ENCODE data around the gene FCHO1.
A peak's percentile ranks its signal among the peaks of the same experiment; 100 is the strongest.
"Not testable (repeated sequence)": the region's sequence is repeated elsewhere in the genome, so short reads cannot be mapped to it uniquely, and the experiment has no call there.

FCHO1 gene

DNA sequence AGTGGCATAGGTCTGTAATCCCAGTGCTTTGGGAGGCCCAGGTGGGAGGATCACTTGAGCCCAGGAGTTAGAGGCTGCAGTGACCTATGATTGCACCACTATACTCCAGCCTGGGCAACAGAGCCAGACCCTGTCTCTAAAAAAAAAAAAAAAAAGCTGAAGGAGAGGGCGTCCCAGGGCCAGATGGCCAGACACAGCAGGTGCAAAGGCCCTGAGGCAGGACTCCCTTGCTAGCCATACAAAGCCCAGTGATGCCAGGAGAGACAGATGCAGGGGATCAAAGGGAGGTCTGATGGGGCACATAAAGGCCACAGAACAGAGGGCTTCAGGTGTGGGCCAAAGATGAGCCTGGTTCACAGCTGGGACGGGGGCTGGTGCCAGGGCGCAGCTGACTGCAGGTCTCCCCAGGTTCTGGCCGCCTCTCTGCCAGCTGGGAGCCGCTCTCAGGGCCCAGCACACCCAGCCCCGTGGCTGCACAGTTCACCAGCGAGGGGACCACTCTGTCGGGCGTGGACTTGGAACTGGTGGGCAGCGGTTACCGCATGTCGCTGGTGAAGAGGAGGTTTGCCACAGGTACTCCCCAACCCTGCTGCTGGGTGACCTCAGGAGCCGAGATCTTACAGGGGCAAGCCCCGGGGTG, 36.1 kb downstream of the FCHO1 start:
- H3K9me3 ChIP-seq (ENCODE audit: insufficient read depth, low read depth, low read length), result no peaks in the 10 kb centered on the region
- H3K4me1 ChIP-seq (ENCODE audit: insufficient read depth, low read length), result no peaks in the 10 kb centered on the region
- H3K4me3 ChIP-seq (ENCODE audit: low read length), result no peak overlapping the region
- no peaks in the 10 kb centered on the region for H3K27me3 ChIP-seq (ENCODE audit: insufficient read depth, low read length)
- H3K27ac ChIP-seq (ENCODE audit: low read length), result no peak overlapping the region
- no peak overlapping the region for H3K9ac ChIP-seq (ENCODE audit: low read depth, low read length)
- H3K36me3 ChIP-seq (ENCODE audit: insufficient read depth, low read depth, low read length), result 0 out of 2 replicates have a peak, but pooled peaks cover 4% of the 10 kb centered on the region

DNA sequence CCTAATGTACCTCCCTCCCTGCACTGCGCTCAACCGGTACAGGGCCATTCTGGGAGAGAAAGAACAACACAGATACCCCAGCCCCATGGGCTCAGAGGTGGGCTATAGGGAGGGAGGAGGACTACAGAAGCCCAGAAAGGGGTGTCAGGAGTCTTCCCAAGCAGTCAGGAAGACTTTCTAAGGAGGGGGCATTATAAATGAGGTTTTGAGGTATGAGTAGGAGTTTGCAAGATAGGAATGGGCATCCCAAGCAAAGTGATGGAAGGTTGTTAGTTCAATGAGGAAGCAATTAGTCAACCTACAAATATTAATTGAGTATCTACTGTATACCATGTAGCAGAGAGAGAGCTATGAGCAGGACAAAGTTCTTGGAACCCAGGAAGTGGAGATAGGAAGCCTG, 37.4 kb downstream of the FCHO1 start:
- H3K4me3 ChIP-seq (ENCODE audit: low read length), result no peak overlapping the region
- peaks cover 2% of the 10 kb centered on the region; the same call in 1 of the 2 replicates for H3K27me3 ChIP-seq (ENCODE audit: insufficient read depth, low read length)
- H3K9ac ChIP-seq (ENCODE audit: low read depth, low read length), result no peak overlapping the region
- H3K27ac ChIP-seq (ENCODE audit: low read length), result no peak overlapping the region
- H3K9me3 ChIP-seq (ENCODE audit: insufficient read depth, low read depth, low read length), result no peaks in the 10 kb centered on the region
- H3K36me3 ChIP-seq (ENCODE audit: insufficient read depth, low read depth, low read length), result 0 out of 2 replicates have a peak, but pooled peaks cover 4% of the 10 kb centered on the region
- H3K4me1 ChIP-seq (ENCODE audit: insufficient read depth, low read length), result no peaks in the 10 kb centered on the region

DNA sequence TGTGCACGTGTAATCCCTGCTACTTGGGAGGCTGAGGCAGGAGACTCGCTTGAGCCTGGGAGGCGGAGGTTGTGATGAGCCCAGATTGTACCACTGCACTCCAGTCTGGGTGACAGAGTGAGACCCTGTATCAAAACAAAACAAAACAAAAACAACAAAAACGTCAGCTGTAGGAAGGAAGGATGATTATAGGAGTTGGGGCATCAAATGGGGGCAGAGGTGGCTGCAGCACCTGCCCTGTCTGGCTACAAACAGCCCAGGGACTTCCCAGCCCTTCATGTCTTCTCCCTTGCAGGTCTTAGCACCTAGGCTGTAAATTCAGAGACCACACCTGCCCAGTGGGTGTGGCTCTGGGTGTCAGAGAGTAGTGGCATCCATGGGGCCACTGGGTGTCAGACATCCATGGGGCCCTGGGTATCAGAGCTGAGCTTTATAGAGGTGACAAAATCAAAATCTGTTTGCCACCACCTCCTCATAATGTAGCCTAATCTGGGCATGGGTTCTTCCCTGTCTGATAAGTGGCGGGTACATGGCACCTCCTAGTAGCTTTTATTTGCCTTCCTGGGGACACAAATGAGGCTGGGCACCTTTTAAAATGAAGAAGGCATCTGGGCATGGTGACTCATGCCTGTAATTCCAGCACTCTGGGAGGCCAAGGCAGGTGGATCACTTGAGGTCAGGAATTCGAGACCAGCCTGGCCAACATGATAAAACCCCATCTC, 38.9 kb downstream of the FCHO1 start:
- no peak overlapping the region for H3K4me3 ChIP-seq (ENCODE audit: low read length)
- no peak overlapping the region for H3K27ac ChIP-seq (ENCODE audit: low read length)
- no peaks in the 10 kb centered on the region for H3K4me1 ChIP-seq (ENCODE audit: insufficient read depth, low read length)
- H3K9ac ChIP-seq (ENCODE audit: low read depth, low read length), result no peak overlapping the region
- H3K27me3 ChIP-seq (ENCODE audit: insufficient read depth, low read length), result peaks cover 18% of the 10 kb centered on the region
- H3K9me3 ChIP-seq (ENCODE audit: insufficient read depth, low read depth, low read length), result no peaks in the 10 kb centered on the region
- 0 out of 2 replicates have a peak, but pooled peaks cover 4% of the 10 kb centered on the region for H3K36me3 ChIP-seq (ENCODE audit: insufficient read depth, low read depth, low read length)

DNA sequence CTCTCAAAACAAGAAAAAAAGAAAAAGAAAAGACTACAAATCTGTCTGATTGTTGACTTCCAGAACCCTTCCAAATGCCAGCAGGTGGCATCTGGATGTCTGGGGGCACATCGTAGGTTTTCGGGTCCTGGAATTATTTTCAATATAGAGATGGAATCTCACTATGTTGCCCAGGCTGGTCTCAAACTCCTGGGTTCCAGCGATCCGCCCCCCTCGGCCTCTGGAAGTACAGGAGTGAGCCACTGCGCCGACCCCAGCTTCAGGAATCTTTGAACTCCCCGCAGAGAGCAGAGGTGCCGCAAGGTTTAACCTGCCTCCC, 43.1 kb downstream of the FCHO1 start:
- Histone ChIP-seq H3K27ac (ENCODE audit: low read length) (no peak overlapping the region), H3K4me3 (ENCODE audit: low read length) (peak overlapping the region; percentile 71), H3K9me3 (ENCODE audit: insufficient read depth, low read depth, low read length) (no peaks in the 10 kb centered on the region), H3K9ac (ENCODE audit: low read depth, low read length) (no peak overlapping the region), H3K4me1 (ENCODE audit: insufficient read depth, low read length) (no peaks in the 10 kb centered on the region), H3K27me3 (ENCODE audit: insufficient read depth, low read length) (peaks cover 38% of the 10 kb centered on the region), H3K36me3 (ENCODE audit: insufficient read depth, low read depth, low read length) (no peaks in the 10 kb centered on the region)

DNA sequence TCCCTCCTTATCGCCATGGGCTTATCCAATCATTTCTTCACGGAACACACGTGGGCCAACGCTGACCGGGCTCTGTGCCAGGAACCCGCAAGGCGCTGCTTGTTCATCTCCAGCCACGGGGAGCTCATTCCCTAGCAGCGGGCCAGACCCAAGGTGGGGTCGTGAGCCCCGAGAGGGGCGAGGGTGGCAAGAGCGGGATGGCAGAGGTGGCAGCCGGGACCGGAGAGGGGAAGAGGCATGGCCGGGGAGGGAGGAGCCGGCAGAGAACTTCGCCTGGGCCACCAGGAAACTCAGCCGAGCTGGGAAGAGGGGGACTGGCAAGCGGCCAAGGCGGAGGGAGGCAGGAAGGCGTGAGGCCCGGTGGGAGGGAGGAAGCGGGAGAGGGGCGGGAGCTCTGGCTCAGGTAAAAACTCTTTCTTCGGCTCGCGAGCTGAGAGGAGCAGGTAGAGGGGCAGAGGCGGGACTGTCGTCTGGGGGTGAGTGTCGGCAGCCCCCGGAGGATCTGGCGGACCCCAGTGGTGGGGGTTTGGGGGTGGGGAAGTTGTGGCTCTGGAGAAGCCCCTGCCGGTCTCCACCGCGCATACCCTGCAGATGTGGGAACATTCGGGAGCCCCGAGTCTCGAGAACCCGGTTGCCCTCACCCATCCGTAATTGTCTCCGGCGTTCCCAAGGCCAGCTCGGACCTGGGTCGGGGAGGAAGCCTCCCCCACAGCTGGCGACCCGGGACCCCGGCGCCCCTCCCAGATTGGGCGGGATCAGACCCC, 43.6 kb downstream of the FCHO1 start, which contains the start of gene B3GNT3:
B3GNT3 (plus strand) TSS at position 408 of the 764 bp plus-strand sequence. CDS start 12,670 bp downstream, outside the sequence.
- Histone ChIP-seq H3K36me3 (ENCODE audit: insufficient read depth, low read depth, low read length) (no peaks in the 10 kb centered on the region), H3K9ac (ENCODE audit: low read depth, low read length) (peak within 1 kb of the TSS; percentile 58; the same call in 1 of the 2 replicates), H3K27me3 (ENCODE audit: insufficient read depth, low read length) (peaks cover 38% of the 10 kb centered on the region), H3K4me3 (ENCODE audit: low read length) (peak within 1 kb of the TSS; percentile 71), H3K4me1 (ENCODE audit: insufficient read depth, low read length) (no peaks in the 10 kb centered on the region), H3K27ac (ENCODE audit: low read length) (no peak within 1 kb of the TSS), H3K9me3 (ENCODE audit: insufficient read depth, low read depth, low read length) (no peaks in the 10 kb centered on the region)

DNA sequence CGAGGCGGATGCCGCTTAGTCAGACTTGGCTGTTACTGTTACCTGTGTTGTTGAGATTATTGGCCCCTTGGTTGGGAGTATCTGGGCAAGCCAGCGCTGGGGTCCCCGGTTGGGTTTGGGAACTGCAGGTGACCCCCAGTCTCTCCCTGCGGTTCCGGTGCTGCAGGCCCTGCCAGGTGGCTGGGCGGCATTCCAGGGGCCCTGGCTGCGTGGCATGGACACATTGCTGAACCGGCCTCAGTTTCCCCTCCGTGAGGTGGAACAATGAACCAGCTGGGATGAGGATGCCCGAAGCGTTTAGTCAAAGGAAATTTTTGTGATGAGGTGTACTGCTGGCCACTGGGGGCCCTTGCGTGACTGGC, 44.2 kb downstream of the FCHO1 start:
- H3K4me1 ChIP-seq (ENCODE audit: insufficient read depth, low read length), result no peaks in the 10 kb centered on the region
- no peaks in the 10 kb centered on the region for H3K36me3 ChIP-seq (ENCODE audit: insufficient read depth, low read depth, low read length)
- H3K27me3 ChIP-seq (ENCODE audit: insufficient read depth, low read length), result peaks cover 38% of the 10 kb centered on the region
- peak overlapping the region; percentile 58; the same call in 1 of the 2 replicates for H3K9ac ChIP-seq (ENCODE audit: low read depth, low read length)
- H3K9me3 ChIP-seq (ENCODE audit: insufficient read depth, low read depth, low read length), result no peaks in the 10 kb centered on the region
- peak overlapping the region; percentile 71; the same call in 1 of the 2 replicates for H3K4me3 ChIP-seq (ENCODE audit: low read length)
- no peak overlapping the region for H3K27ac ChIP-seq (ENCODE audit: low read length)

DNA sequence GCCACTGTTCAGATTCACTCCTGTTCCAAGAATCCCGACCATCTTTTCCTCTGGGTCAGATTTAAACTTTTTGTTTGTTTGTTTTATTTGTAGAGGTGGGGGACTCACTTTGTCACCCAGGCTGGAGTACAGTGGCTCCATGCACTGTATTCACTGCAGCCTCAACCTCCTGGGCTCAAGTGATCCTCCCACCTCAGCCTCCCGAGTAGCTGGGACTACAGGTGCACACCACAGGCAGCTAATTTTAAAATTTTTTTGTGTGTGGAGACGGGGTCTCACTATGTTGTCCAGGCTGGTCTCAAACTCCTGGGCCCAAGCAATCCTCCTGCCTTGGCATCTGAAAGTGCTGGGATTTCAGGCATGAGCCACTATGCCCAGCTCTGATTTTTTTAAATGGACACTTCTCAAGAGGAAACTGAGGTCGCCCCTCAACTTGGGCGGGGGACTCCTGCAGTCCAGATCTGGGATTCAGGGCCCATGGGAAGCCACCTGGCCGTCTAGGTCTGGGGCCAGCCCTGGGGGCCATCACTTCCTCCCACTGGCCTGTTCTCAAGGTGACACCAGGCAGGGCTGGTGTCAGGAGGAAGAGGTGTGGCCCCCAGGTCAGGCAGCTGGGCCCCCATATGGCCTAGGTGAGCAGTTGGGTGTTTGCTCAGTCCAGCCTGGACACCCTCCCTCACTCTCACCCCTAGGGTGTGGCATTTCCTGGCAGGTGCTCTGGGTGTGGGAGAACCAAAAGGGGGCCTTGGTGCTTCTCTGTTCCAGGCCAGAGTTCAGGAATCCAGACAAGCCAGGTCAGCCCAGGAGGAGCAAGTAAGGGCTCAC, 44.9 kb downstream of the FCHO1 start:
- no peaks in the 10 kb centered on the region for H3K9me3 ChIP-seq (ENCODE audit: insufficient read depth, low read depth, low read length)
- H3K9ac ChIP-seq (ENCODE audit: low read depth, low read length), result no peak overlapping the region
- no peaks in the 10 kb centered on the region for H3K4me1 ChIP-seq (ENCODE audit: insufficient read depth, low read length)
- no peak overlapping the region for H3K27ac ChIP-seq (ENCODE audit: low read length)
- H3K36me3 ChIP-seq (ENCODE audit: insufficient read depth, low read depth, low read length), result no peaks in the 10 kb centered on the region
- no peak overlapping the region for H3K4me3 ChIP-seq (ENCODE audit: low read length)
- peaks cover 38% of the 10 kb centered on the region for H3K27me3 ChIP-seq (ENCODE audit: insufficient read depth, low read length)

DNA sequence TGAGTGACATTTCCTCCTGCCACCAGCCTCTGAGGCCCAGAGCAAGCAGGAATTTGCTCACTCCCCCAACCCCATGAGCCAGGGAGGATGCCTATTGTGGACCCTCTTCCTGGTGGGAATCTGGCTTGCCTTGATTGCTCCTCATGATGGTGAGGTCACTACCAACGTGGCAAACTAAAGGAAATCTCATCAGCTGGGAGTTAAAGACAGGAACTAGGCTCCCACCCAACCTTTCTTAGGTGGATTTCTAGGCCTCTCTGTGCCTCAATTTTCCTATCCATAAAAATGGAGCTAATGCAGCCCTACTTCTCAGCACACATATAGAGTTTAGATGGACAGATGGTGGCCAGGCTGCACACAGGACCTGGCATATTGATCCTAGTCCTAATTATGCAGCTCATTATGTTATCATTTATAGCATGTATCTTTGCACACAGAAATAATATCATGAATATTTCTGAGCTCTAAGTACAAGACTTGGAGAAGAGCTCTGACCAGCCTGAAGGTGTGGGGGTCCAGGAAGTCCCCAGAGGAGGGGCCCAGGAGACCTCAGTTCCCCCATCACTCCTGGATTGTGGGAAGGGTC, 45.7 kb downstream of the FCHO1 start:
- Histone ChIP-seq H3K9me3 (ENCODE audit: insufficient read depth, low read depth, low read length) (no peaks in the 10 kb centered on the region), H3K4me1 (ENCODE audit: insufficient read depth, low read length) (no peaks in the 10 kb centered on the region), H3K27ac (ENCODE audit: low read length) (no peak overlapping the region), H3K4me3 (ENCODE audit: low read length) (no peak overlapping the region), H3K36me3 (ENCODE audit: insufficient read depth, low read depth, low read length) (no peaks in the 10 kb centered on the region), H3K27me3 (ENCODE audit: insufficient read depth, low read length) (peaks cover 38% of the 10 kb centered on the region), H3K9ac (ENCODE audit: low read depth, low read length) (no peak overlapping the region)

DNA sequence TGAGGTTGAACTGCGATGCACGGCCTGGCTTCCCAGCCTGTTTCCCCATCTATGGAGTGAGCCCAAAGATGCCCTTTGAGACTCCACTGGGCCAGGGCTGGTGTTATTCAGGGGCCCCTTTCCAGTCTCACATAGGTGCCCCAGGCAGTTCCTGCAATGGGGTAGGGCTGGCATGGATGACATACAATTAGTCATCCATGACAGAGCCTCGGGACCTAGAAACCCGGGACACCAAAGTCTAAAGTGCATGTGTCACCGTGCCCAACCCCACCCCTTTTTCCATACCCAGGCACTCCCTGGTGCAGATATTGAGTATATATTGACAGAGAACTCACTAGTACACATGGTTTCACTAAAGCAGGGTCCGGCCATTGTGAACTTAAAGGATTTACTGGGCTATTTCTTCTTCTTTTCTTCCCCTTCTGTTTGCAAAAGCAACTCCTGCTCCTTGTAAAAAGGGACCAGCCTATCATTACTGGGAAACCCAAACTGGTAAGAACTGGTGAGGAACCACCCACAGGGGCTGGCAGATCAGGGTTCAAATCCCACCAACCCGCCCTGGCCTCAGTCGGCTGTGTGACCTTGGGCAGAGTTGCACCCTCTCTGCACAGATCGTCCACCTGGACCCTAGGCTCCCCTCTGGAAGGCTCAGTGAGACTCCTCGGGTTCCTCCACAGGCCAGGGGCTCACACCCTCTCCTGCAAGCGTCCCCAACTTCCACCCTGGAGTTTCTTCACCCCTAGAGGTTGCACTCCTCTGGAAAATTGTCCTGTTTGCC, 46.3 kb downstream of the FCHO1 start:
- H3K4me1 ChIP-seq (ENCODE audit: insufficient read depth, low read length), result no peaks in the 10 kb centered on the region
- H3K9ac ChIP-seq (ENCODE audit: low read depth, low read length), result no peak overlapping the region
- H3K4me3 ChIP-seq (ENCODE audit: low read length), result no peak overlapping the region
- no peaks in the 10 kb centered on the region for H3K36me3 ChIP-seq (ENCODE audit: insufficient read depth, low read depth, low read length)
- H3K27me3 ChIP-seq (ENCODE audit: insufficient read depth, low read length), result peaks cover 38% of the 10 kb centered on the region
- no peak overlapping the region for H3K27ac ChIP-seq (ENCODE audit: low read length)
- no peaks in the 10 kb centered on the region for H3K9me3 ChIP-seq (ENCODE audit: insufficient read depth, low read depth, low read length)

DNA sequence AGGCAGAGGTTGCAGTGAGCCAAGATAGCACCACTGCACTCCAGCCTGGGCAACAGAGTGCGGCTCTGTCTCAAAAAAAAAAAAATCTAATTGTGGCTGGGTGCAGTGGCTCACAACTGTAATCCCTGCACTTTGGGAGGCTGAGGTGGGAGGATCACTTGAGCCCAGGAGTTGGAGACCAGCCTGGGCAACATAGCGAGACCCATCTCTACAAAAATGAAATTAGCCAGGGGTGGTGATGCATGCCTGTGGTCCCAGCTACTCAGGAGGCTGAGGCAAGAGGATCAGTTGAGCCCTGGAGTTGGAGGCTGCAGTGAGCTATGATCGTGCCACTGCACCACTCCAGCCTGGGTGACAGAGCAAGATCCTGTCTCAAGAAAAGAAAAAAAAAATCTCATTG, 47.3 kb downstream of the FCHO1 start:
- H3K27ac ChIP-seq (ENCODE audit: low read length); H3K4me1 ChIP-seq (ENCODE audit: insufficient read depth, low read length); H3K36me3 ChIP-seq (ENCODE audit: insufficient read depth, low read depth, low read length); H3K9me3 ChIP-seq (ENCODE audit: insufficient read depth, low read depth, low read length); H3K4me3 ChIP-seq (ENCODE audit: low read length); H3K9ac ChIP-seq (ENCODE audit: low read depth, low read length): not testable (repeated sequence)
- H3K27me3 ChIP-seq (ENCODE audit: insufficient read depth, low read length), result peaks cover 37% of the 10 kb centered on the region
